Measurements from ENCODE around the gene UBE2V1. TPM values are rescaled to one million over a fixed set of nuclear protein-coding genes. Genes with fewer than 3 reads are reported as not detected.

The UBE2V1 gene
- total RNA-seq, 1 experiment from 2014 or later = 33.0 TPM

DNA sequence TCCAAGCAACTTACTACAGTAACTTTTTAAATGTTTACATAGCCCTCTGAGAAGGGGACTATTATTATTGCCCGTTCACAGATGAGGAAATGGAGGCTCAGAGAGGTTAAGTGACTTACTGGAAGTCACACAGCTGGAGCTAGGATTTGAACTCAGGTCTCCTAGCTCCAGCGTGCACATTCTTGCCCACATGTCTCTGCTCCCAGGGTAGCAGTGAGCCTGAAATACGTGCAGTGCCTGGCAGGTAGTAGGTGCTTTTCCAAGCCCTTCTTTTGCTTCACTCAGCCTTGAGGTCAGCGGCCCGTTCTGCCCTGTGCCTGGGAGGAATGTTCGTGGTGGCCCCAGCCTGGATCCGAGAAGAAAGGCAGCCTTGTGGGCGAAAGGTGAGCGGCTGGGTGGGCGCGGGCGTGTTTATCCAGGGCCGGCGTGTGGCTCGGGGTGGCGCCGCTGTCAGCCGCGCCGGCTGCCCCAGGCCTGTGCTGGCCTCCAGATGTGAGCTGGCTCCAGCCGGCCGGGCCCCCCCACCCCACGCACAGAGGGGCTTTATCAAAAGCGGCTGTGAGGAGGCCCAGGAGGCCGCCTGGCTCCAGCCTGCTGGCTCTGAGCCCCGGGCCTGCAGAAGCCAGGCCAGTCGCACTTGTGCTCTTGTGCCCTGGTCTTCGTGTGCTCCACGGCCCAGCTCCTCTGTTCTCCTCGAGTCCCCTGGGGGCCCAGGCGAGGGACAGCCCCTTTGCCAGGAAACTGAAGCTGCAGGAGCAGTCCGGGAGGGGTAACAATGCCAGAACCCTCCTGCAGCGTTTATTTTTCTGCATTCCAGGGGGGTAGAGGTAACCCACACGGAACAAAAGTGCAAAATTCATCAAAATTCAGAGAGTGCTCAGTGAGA is 58.1 kb downstream of the UBE2V1 start:
- no peak for DNase-seq (ENCODE audit: low spot score)
- in situ Hi-C loops (cut with HindIII; ENCODE audit: low sequenced_read_pairs) = no loop called here

- no peak for DNase-seq (ENCODE audit: low spot score)
- in situ Hi-C loops (cut with HindIII; ENCODE audit: low sequenced_read_pairs) = no loop called here
These were observed 58.8 kb downstream of the UBE2V1 start for GRCh38 chr20:50054231-50054547.

DNA sequence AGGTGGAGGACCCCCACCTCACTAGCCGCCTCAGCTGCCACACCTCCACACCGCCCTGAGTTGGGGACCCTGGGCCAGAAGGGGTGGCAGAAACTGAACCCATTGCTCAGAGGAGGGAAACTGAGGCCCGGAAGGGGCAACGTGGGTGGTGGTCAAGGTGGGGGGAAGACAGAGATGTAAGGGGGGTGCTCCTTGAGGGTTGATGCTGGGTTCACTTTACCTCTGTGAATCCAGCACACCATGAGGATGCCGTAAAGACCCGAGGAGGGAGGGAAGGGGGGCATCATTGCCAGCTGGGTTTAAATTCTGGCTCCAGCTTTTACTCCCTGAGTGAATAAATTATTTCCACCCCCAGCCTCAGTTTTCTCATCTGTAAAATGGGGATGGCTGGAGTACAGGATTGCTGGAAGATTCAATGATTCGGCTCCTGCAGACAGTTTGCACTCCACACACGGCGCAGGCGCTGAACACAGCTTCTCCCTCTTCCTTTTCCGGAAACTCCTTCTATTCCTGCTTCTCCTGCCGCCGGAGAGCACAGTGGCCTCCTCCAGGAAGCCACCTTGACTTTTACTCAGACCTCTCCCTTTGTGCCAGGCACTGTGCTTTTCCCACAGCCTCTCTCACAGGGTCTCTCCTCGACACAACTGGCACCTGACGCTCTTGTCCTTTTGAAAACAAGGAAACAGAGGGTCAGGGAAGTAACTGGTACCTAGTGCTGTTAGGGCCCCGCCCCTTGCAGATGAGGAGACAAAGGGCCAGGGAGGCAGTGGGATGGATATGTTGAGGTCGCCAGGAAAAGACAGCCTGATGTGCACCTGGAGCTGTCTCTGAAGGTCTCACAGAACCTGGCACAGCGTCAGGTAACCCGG is 59.4 kb downstream of the UBE2V1 start:
- no peak for DNase-seq (ENCODE audit: low spot score)
- in situ Hi-C loops (cut with HindIII; ENCODE audit: low sequenced_read_pairs) = no loop called here

DNA sequence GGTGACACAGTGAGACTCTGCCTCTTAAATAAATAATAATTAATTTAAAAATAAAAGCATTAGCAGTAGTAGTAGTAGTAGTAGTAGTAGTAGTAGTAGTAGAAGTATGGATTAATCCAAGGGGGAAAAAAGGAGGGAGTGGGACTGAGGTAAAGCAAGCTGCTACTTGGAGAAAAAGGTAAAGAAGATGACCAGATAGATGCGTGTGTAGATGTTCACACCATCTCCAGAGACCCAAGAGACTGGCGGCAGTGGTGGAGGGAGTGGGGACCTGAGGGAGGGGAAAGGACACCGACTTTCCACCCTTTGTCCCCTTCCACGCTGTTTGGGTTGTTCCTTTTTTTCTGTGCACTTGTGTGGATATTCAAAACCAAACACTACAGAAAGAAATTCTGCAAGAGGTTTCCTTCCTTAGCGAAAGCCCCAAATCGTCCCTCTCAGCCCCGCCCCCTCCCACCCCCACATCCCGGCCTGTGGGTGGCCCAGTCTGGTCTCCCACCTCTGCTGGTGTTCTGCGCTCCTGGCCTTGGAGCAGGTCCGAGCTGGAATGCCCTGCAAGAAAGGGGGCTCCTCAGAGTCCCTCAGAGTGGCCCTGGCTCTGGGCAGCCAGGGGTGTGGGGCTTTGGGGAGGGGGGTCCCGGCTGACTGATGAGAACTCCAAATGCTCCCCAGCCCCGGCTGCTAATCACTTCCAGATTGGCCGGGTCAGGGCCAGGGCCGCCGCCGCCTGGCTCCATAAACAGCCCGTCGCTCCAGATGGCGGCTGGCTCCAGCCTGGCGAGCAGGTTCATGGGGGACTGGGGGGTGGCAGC is 60.2 kb downstream of the UBE2V1 start:
- in situ Hi-C loops (cut with HindIII; ENCODE audit: low sequenced_read_pairs) = no loop called here
- DNase-seq (ENCODE audit: low spot score) = no peak

DNA sequence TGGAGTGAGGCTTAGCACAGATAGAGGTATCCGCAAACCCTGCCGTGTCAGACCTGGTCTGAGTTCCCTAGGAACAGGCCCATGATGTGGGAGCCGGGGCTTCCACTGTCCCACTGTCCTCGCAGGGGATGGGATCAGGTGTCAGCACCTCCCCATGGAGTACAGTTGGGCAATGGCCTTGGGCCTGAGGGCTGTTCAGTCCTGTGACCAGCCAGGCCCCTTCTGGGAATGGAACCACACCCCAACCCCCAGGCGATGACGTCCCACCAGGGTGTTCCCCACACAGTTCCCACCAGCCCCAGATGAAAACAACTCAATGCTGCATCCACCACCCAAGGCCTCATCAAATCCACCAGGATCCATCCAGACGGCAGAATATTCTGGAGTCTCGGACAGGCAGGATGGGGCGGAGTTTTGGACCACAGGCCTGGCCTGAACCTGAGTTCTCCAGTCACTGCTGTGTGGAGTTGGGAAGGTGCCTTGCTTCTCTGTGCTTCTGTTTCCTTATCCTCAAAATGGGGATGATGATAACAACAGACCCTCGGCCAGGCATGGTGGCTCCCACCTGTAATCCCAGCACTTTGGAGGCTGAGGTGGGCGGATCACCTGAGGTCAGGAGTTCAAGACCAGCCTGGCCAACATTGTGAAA is 62.2 kb downstream of the UBE2V1 start:
- in situ Hi-C loops (cut with HindIII; ENCODE audit: low sequenced_read_pairs) = no loop called here
- no peak for DNase-seq (ENCODE audit: low spot score)

- in situ Hi-C loops (cut with HindIII; ENCODE audit: low sequenced_read_pairs) = no loop called here
- DNase-seq (ENCODE audit: low spot score) = no peak
These were observed 62.7 kb downstream of the UBE2V1 start for GRCh38 chr20:50050214-50050613.

DNA sequence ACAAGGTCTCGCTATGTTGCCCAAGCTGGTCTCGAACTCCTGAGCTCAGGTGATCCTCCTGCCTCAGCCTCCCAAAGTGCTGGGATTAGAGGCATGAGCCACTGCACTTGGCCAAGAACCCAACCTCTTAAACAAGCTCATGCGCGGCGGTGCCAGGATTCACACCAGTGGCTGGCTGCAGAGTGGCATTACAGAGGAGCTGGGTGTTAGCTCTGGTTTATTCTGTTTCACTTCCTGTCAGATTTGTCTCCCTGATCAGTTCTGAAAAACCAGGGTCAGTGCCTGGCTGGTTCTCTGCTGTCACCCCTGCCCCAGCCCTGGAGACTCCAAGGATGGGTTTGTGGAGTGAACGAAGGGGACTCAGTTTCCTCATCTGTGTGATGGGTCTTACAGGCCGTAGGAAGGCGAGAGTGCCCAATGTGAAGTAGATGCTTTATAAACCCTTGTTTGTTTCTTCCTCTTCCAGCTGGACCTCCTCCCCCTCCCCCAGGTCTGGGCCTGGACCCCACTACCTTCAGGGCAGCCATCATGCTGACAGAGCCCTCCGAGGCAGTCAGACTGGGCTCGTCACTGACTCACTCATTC is 63.4 kb downstream of the UBE2V1 start:
- in situ Hi-C loops (cut with HindIII; ENCODE audit: low sequenced_read_pairs) = no loop called here
- DNase-seq (ENCODE audit: low spot score) = no peak

DNA sequence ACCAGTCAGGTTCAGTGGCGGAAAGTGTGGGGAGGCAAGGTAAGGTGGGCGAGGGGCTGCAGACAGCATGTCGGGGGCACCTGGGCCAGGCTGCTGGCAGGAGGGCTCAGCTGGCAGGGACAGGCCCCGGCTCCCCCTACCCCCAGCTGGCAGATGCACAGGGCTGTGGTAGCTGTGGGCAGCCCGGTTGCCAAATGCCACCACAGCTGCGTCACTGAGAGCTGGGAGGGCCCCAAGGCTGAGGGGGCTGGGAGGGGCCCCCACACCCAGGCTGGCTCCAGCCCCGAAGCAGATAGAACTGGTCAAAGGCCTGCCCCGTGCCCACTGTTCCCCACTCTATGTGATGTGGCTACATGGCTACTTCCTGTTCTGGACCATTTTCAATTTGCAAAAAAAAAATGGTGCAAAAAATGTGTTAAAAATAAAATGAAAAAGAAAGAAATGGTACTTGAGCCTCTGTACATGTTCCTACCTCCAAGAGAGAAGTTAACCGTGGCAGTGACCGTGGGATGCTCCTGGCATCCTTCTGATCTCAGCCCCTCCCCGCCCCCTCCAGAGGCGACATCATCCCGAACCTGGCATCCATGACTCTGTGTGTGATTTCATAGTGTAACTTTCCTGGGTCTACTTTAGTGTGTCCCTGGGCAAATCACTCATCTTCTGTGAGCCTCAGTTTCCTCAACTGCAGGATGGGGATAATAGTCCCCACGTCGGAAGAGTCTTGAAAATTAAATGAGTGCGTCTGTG is 64.4 kb downstream of the UBE2V1 start:
- DNase-seq (ENCODE audit: low spot score) = no peak

GRCh38 chr20:50044353-50044960 is 68.5 kb downstream of the UBE2V1 start:
- in situ Hi-C loops (cut with HindIII; ENCODE audit: low sequenced_read_pairs) = no loop called here
- DNase-seq (ENCODE audit: low spot score) = no peak

More for the DNA sequence above, 64.4 kb downstream of the UBE2V1 start:
- in situ Hi-C loops (cut with HindIII; ENCODE audit: low sequenced_read_pairs) = no loop called here

GRCh38 chr20:50043573-50044352 is 69.2 kb downstream of the UBE2V1 start:
- no peak for DNase-seq (ENCODE audit: low spot score)
- in situ Hi-C loops (cut with HindIII; ENCODE audit: low sequenced_read_pairs) = no loop called here

DNA sequence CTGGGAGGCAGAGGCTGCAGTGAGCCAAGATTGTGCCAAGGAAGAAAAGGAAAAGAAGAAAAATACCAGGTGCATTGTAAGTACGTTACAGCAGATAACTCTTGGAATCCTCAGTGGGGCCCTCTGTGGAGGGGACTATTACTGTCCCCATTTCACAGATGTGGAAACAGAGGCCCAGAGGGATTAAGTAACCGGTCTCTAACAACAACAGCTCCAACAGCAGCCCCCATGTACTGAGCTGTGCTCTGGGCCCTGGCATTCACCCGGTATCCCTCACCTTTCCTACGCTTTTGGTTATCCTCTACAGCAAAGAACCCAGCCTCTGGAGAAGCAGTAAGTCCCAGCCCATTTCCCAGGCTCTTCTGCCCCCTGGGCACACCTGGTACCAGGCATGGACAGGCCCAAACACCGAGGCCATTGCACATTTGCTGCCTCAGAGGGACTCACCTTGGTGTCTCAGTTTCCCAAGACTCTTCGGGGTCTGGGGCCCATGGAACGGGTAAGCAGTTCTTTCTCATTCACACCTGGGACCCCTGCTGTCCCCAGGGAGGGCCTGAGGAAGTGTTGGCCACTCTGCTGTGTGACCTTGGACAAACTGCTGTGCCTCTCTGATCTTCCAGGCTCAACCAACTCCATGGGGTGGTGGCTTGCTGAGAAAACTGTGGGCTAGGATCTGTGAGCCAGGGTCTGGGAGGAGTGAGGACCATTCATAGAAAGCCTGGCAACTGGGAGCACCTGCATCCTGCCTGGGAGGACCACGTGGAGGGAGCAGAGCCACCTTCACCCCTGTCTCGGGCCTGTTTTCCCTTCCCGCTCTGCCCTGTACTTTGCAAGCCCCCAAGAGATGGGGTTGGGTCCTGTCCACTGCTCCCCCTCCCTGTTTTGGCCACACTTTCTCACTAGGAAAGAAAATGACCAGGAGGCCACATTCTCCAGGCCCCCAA is 70.3 kb downstream of the UBE2V1 start:
- in situ Hi-C loops (cut with HindIII; ENCODE audit: low sequenced_read_pairs) = no loop called here
- DNase-seq (ENCODE audit: low spot score) = no peak

- DNase-seq (ENCODE audit: low spot score) = no peak
These were observed 71.6 kb downstream of the UBE2V1 start for GRCh38 chr20:50041246-50041873.

GRCh38 chr20:50040432-50041245 is 72.3 kb downstream of the UBE2V1 start:
- in situ Hi-C loops (cut with HindIII; ENCODE audit: low sequenced_read_pairs) = no loop called here
- DNase-seq (ENCODE audit: low spot score) = no peak

More at GRCh38 chr20:50041246-50041873, 71.6 kb downstream of the UBE2V1 start:
- in situ Hi-C loops (cut with HindIII; ENCODE audit: low sequenced_read_pairs) = no loop called here

DNA sequence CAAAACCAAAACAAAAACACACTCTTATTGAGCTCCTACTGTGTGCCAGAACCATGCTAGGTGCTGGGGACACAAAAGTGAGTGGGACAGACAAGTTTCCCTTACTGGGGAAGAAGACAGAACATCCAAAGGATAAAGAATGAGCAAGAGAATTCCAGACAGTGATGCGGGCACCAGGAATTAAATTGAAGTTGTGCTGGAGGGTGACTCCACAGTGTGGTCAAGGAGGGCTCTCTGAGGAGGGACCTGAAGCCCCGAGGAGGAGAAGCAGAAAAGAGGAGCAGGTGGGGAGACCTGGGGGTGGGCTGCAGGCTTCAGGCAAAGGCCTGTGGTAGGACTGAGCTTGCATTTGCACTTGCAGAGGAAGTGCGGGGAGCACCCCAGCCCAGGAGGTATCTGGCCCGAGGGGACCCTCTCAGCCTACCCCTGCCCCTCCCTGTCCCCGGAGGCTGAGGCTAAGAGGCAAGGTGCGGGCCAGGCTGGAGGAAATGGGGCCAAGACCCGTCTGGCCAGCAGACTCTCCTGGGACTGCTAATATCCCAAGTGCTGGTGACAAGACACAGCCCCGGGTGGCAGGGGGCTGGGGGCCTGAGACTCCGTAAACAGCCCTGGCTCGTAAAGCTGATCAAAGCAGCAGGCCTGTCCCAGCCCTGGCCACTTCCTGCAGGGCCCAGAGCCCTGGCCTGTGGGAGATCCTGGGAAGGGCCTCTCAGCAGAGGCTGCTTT is 73.1 kb downstream of the UBE2V1 start:
- in situ Hi-C loops (cut with HindIII; ENCODE audit: low sequenced_read_pairs) = no loop called here
- DNase-seq (ENCODE audit: low spot score) = no peak

All from G401 (cell line).